Parathyroid adenoma (tissue), 2 donors: Measurements from ENCODE around the gene PSMB7.

Experiments used
- H2AFZ ChIP-seq: fragments of 300-600 bp; sonication (generic); one replicate; pipeline ENCODE4 v1.7.0; 2017; ENCODE audit warnings: antibody characterized with exemption, mild to moderate bottlenecking
- H3K27ac ChIP-seq: fragments of 300-600 bp; sonication (generic); one replicate; pipeline ENCODE4 v1.7.0; 2017
- H3K27me3 ChIP-seq: fragments of 300-600 bp; sonication (generic); one replicate; pipeline ENCODE4 v1.7.0; 2017; ENCODE audit warnings: low read length; ENCODE audit not compliant: control insufficient read depth, insufficient read depth
- H3K36me3 ChIP-seq: fragments of 300-600 bp; sonication (generic); one replicate; pipeline ENCODE4 v1.7.0; 2017; ENCODE audit warnings: low read length; ENCODE audit not compliant: control insufficient read depth, insufficient read depth
- H3K4me1 ChIP-seq: fragments of 300-600 bp; sonication (generic); one replicate; pipeline ENCODE4 v1.7.0; 2017; ENCODE audit warnings: control low read depth
- H3K4me2 ChIP-seq: fragments of 300-600 bp; sonication (generic); one replicate; pipeline ENCODE4 v1.7.0; 2017; ENCODE audit warnings: low read length
- H3K4me3 ChIP-seq: fragments of 300-600 bp; sonication (generic); one replicate; pipeline ENCODE4 v1.7.0; 2017; ENCODE audit warnings: low read depth, low read length
- H3K79me2 ChIP-seq: fragments of 300-600 bp; sonication (generic); one replicate; pipeline ENCODE4 v1.7.0; 2017; ENCODE audit warnings: control low read depth
- H3K9ac ChIP-seq: fragments of 300-600 bp; sonication (generic); one replicate; pipeline ENCODE4 v1.7.0; 2017; ENCODE audit warnings: mild to moderate bottlenecking
- H3K9me3 ChIP-seq: fragments of 300-600 bp; sonication (generic); one replicate; pipeline ENCODE4 v1.7.0; 2017; ENCODE audit warnings: low read length; ENCODE audit not compliant: control insufficient read depth
- TF ChIP-seq, protein P1 (sequence below): fragments of 300-600 bp; sonication (generic); IDR thresholded peaks from one replicate; pipeline ENCODE4 v1.7.0; 2017; ENCODE audit warnings: antibody characterized with exemption, mild to moderate bottlenecking
- donor health status: primary hyperparathyroidism.

The PSMB7 gene

DNA sequence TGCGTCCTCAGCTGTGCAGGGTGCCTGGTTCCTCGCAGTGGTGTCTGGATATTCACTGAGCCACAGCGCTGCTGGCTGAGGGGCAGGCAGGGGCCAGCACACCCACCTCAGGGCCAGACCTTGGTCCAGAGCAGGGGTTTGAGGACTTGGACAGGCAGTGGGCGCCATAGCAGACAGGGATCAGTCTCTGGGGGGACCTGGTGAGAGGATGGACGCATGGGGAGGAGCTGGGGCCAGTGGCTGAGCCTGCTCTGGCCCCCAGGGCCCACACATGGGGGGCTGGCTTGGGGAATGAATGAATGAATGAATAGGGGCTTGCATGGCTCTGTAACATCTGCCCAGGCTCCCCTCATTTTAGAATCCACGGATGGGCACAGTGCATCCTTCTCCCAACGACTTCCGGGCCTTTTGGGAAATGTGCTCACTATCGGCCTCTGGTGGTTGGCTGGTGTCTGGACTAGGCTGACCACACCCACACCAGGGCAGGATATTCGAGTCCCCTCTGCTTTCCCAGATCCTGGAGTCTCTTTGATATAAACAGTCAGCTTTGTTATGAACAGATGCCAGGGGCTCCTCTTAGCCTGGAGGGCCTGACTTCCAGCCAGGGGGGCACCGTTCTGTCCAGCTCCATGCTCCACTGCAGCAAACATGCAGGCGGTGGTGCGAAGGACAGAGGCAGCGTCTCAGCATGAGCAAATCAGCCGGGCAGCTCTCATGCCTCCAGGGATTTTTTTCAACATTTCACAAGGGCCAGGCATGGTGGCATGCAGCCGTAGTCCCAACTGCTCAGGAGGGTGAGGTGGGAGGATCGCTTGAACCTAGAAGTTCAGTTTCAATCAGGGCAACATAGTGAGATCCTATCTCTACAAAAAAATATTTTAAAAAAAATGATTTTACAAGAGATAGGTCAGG lies 94.9 kb downstream of the PSMB7 start:
- Histone ChIP-seq H2AFZ (no peak overlapping the region), H3K4me1 (no peaks in the 10 kb centered on the region), H3K27me3 (no peaks in the 10 kb centered on the region), H3K9me3 (no peaks in the 10 kb centered on the region), H3K36me3 (no peaks in the 10 kb centered on the region), H3K27ac (no peak overlapping the region), H3K79me2 (no peaks in the 10 kb centered on the region), H3K4me2 (no peak overlapping the region), H3K4me3 (no peak overlapping the region), H3K9ac (no peak overlapping the region)
- TF ChIP-seq, protein P1, sequence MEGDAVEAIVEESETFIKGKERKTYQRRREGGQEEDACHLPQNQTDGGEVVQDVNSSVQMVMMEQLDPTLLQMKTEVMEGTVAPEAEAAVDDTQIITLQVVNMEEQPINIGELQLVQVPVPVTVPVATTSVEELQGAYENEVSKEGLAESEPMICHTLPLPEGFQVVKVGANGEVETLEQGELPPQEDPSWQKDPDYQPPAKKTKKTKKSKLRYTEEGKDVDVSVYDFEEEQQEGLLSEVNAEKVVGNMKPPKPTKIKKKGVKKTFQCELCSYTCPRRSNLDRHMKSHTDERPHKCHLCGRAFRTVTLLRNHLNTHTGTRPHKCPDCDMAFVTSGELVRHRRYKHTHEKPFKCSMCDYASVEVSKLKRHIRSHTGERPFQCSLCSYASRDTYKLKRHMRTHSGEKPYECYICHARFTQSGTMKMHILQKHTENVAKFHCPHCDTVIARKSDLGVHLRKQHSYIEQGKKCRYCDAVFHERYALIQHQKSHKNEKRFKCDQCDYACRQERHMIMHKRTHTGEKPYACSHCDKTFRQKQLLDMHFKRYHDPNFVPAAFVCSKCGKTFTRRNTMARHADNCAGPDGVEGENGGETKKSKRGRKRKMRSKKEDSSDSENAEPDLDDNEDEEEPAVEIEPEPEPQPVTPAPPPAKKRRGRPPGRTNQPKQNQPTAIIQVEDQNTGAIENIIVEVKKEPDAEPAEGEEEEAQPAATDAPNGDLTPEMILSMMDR, result peak; percentile 59

DNA sequence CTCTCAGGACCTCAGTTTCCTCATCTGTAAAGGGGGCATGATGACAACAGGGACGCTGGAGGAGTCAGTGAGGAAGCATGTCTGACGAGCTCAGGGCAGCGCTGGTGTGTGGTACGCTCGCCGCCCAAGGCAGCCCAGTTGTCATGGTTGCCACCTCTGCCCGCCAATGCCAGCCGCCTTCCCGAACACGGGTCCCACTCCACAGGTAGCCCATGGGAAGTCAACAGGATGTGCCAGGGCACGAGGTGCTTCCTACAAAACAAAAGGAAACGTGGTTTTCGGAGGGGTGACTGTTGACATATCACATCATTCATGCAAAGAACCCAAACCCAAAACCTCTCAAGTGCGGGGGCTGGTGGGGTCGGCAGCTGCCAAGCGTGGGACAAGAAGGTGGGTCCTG lies 99.4 kb downstream of the PSMB7 start:
- Histone ChIP-seq H3K9me3 (no peaks in the 10 kb centered on the region), H3K4me1 (no peaks in the 10 kb centered on the region), H3K4me2 (no peak overlapping the region), H3K4me3 (no peak overlapping the region), H3K27me3 (no peaks in the 10 kb centered on the region), H2AFZ (no peak overlapping the region), H3K9ac (no peak overlapping the region), H3K36me3 (no peaks in the 10 kb centered on the region), H3K27ac (no peak overlapping the region), H3K79me2 (no peaks in the 10 kb centered on the region)
- TF ChIP-seq, protein P1, result no peak

DNA sequence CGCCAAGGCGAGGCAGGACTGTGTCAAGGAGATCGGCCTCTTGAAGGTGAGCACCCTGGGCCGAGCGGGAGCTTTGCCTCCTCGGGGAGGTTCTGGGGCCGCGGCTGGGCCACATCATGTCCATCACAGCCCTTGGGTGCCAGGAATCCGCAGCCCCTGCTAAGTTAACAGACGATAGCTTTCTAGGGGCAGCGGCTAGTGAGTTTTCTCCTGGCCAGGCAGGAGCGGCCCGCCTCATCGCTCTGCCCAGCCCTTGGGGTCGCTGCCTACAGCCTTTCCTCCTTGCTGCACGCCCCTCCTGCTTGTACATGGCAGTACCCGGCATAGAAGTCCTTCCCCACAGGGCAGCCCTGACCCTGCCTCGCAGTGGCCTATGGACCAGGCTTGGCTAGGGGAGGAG lies 101.3 kb downstream of the PSMB7 start:
- Histone ChIP-seq H3K4me1 (no peaks in the 10 kb centered on the region), H3K79me2 (no peaks in the 10 kb centered on the region), H3K27ac (no peak overlapping the region), H3K4me2 (no peak overlapping the region), H3K9me3 (no peaks in the 10 kb centered on the region), H2AFZ (no peak overlapping the region), H3K9ac (no peak overlapping the region), H3K4me3 (no peak overlapping the region), H3K36me3 (no peaks in the 10 kb centered on the region), H3K27me3 (no peaks in the 10 kb centered on the region)
- TF ChIP-seq, protein P1, result no peak

DNA sequence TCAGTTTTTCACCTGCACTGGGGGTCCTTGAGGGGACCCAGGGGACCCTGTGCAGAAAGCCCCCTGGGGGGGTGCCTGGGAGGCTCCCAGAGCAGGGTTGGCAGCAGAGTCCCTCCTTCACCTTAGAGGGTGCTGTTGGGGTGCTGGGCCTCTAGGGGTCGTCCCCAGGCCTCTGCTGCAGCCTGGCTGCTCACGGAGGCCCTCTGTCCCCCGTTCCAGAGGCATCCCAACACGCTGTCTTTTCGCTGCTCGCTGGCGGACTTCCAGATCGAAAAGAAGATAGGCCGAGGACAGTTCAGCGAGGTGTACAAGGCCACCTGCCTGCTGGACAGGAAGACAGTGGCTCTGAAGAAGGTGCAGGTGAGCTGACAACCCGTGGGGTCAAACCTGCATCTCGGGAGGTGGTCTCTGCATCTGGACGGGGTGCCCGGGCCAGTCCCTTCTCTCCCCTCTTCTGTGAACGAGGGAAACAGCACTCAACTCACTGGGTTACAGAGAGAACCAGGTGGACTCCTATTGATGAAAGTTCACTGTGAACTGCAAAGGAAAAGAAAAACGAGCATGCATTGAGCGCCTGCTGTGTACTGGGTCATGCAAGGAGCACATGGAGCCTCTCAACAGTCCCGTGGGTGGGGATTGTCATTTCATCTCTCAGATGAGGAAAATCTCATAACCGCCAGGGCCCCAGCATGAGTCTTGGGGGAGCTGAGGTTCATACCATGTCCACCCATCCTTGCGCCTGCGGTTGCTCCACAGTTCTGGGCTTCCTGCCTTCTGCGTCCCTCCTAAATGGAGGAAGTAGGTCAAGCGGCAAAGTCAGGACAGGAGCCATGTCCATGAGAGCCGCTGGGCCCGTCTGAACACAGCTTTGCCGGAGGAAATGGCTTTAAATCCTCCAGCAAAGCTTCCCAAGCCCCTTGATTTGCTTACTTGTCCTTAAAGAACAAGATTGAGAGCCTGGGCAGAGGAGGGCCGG lies 102.7 kb downstream of the PSMB7 start:
- Histone ChIP-seq H3K79me2 (no peaks in the 10 kb centered on the region), H3K4me3 (no peak overlapping the region), H3K9ac (no peak overlapping the region), H3K27me3 (no peaks in the 10 kb centered on the region), H2AFZ (no peak overlapping the region), H3K36me3 (no peaks in the 10 kb centered on the region), H3K4me2 (no peak overlapping the region), H3K9me3 (no peaks in the 10 kb centered on the region), H3K4me1 (no peaks in the 10 kb centered on the region), H3K27ac (no peak overlapping the region)
- TF ChIP-seq, protein P1, result no peak
